Subcutaneous adipose tissue (tissue), 4 donors: Measurements from ENCODE around the gene THADA. TPM values are rescaled to one million over a fixed set of nuclear protein-coding genes. Genes with fewer than 3 reads are reported as not detected.

Experiments
- CTCF ChIP-seq: fragments of 450-650 bp; IDR thresholded peaks from one replicate; pipeline ENCODE4 v1.5.1; 2016; ENCODE audit warnings: low read depth, mild to moderate bottlenecking, control low read depth, antibody characterized with exemption, moderate library complexity
- total RNA-seq, 4 donors: library from RNA; depleted of rRNA; stranded (reverse); fragments of >200 nt; gene quantifications; one replicate each; pipeline ENCODE4 v1.1.0, GENCODE V29; 2016

The THADA gene
- total RNA-seq, 4 donors from 2014 or later, result 31.8 to 71.9 (median 53.8) TPM

GRCh38 chr2:43220760-43221123 lies 375.1 kb downstream of the THADA start:
- TF ChIP-seq CTCF, result no peak

GRCh38 chr2:43220229-43220751 lies 375.5 kb downstream of the THADA start:
- no peak for TF ChIP-seq CTCF

GRCh38 chr2:43219383-43220228 lies 376.2 kb downstream of the THADA start:
- TF ChIP-seq CTCF, result no peak

GRCh38 chr2:43218702-43219382 lies 377.0 kb downstream of the THADA start:
- no peak for TF ChIP-seq CTCF

- TF ChIP-seq CTCF, result no peak
Measured at GRCh38 chr2:43218155-43218701, 377.6 kb downstream of the THADA start.

GRCh38 chr2:43217228-43218154 lies 378.3 kb downstream of the THADA start:
- TF ChIP-seq CTCF, result no peak
